Ecto neural progenitor cell (in vitro differentiated cells): ENCODE measurements around the gene GBGT1.
A peak's percentile ranks its signal among the peaks of the same experiment; 100 is the strongest.

ENCODE experiments used
- DNase-seq: peaks from one replicate; pipeline ENCODE4 v3.0.0-alpha.2; 2018; ENCODE audit warnings: low spot score

Gene GBGT1

GRCh38 chr9:133125941-133126696 is 37.6 kb downstream of the GBGT1 start:
- DNase-seq, result no peak

DNA sequence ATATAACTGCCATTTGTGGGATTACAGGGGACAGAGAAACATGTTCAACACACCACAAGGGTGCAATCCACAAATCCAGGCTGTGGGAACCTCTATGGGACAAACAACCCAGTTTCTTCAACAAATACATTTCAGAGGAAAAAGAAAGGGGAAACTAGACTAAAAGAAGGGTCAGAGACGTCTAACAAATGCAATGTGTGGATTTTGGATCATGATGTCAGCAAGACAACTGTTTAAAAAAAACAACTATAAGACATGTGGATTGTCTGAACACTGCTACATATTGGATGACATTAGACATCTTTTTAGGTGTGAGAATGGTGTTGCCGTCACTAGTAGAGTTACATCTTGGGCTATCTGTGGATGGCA is 38.8 kb downstream of the GBGT1 start:
- DNase-seq, result no peak

GRCh38 chr9:133124123-133124906 is 39.4 kb downstream of the GBGT1 start:
- no peak for DNase-seq

GRCh38 chr9:133122935-133123611 is 40.6 kb downstream of the GBGT1 start:
- DNase-seq, result no peak

DNA sequence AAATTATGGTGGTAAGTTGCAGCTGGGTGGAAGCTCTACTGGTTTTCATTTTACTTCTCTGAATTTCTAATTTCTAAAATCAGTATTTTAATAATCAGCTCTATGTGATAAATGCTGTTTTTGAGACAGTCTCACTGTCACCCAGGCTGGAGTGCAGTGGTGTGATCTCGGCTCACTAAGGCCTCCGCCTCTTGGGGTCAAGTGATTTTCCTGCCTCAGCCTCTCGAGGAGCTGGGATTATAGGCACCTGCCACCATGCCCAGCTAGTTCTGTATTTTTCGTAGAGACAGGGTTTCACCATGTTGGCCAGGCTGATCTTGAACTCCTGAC is 41.1 kb downstream of the GBGT1 start:
- no peak for DNase-seq

DNA sequence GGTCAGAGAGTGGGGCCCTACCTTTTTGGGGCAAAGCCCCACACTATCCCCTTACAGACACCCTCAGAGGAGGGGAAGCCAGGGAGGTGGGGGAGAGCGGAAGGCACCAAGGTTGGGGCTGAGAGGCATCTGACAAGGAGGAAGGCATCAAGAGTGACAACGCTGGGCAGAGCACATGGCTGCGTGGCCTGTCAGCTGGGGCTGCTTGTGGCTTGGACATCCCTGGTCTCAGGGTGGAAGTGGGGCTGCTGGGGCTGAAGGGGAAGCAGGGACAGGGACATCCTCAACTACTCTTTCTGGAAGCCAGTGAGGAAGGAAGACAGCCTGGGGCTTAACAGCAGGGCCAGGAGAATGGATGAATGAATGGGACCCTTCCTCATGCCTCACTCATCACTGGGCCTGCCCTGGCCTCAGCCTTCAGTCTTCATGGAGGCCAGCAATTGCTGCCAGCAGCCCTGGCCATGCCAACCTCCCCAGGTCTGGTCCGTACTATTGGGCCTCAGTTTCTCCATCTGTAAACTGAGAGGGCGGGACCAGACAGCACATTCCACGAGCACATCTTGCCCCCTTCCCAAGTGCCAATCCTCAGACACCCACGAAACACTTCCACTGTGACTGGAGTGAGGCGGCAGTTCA is 41.7 kb downstream of the GBGT1 start:
- no peak for DNase-seq

- peak; percentile 92 for DNase-seq
Observed at GRCh38 chr9:133121198-133121914, 42.4 kb downstream of the GBGT1 start, which contains the start of gene RALGDS. TSS of gene RALGDS (minus strand) at chr9:133121240. CDS start at chr9:133121154, 86 bp downstream.

DNA sequence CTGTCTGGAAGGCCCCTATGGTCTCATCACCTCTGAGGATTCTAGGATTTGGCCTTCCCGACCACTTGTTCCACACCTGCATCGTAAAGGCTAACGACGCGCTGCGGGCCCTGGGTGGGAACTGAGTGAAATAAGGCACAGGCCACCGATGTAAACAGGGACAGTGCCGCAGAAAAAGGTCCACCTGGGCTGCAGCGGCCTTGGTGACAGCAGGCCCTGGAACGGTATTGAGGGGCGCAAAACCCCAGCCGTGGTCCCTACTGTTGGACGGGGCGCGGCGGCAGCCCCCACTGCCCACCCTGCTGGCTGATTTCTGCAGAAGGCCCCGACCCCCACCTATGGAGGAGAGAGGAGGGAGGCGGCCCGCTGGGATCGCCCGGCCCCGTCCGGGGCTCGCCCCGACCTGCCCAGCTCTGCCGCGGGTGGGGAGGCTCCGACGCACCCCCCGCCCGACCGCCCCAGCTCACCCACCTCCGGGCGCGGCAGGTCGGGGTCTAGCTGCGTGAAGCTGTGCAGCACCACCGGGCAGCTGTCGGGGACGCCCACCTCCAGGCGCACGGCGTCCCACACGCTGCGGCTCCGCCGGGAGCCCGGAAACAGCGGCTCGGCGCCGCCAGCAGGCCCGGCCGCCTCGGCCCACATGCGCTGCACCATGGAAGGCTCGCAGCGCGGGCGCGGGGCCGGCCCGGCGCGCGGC is 43.1 kb downstream of the GBGT1 start:
- DNase-seq, result no peak

GRCh38 chr9:133119846-133120500 is 43.7 kb downstream of the GBGT1 start:
- DNase-seq, result no peak

DNA sequence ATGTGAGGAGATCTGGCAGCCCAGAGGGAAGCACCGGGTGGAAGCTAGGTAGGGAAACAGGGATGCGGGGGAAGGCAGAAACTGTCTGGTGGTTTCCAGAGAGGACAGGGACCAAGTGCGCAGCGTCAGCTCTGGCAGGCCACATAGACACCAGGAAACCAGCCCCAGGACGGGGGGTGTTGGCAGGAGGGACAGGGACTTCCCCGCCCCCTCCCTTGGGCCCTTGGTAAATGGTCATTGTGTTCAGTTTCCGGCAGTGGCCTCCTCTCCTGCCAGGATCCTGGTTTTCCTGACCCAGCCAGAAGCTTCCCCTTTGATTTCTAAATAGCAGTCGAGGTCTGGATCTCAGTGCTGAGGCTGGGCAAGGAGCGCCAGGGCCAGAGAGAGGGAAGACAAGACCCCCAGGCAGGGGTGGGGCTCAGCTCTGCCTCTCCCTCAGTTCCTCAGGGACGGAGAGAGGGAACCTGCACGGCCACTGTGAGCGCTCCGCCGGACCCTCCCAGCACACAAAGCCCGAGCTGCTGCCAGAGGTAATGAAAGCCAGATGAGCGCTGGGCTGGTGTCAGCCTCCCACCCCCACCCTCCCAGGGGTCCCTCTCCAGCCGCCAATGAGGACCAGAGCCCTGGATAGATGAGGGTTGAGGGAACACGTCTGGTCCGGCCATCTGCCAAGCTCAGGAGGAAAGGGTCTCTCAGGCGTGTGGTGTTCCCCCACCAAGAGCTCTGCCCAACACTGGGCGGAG is 44.4 kb downstream of the GBGT1 start:
- peak; percentile 63 for DNase-seq

DNA sequence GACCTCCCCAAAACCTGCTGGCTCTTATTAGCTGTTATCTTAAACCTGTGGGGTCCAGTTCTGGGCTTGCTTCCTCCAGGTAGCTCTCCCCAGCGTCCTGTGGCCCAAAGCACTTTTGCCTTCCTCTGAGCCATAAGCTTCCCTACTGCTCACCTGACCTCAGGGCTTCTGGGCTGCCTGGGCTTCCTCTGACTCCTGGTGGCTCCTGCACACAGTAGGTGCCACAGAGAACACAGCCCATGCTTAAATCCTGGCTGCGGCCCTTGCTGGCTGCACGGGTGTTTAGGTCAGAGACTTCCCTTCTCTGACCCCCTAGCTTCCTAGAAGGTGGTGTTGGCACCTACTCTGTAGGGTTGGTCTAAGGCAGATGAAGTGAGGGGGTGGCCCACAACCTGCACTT is 45.1 kb downstream of the GBGT1 start:
- no peak for DNase-seq

- DNase-seq, result no peak
Observed at GRCh38 chr9:133118179-133118520, 45.6 kb downstream of the GBGT1 start.

DNA sequence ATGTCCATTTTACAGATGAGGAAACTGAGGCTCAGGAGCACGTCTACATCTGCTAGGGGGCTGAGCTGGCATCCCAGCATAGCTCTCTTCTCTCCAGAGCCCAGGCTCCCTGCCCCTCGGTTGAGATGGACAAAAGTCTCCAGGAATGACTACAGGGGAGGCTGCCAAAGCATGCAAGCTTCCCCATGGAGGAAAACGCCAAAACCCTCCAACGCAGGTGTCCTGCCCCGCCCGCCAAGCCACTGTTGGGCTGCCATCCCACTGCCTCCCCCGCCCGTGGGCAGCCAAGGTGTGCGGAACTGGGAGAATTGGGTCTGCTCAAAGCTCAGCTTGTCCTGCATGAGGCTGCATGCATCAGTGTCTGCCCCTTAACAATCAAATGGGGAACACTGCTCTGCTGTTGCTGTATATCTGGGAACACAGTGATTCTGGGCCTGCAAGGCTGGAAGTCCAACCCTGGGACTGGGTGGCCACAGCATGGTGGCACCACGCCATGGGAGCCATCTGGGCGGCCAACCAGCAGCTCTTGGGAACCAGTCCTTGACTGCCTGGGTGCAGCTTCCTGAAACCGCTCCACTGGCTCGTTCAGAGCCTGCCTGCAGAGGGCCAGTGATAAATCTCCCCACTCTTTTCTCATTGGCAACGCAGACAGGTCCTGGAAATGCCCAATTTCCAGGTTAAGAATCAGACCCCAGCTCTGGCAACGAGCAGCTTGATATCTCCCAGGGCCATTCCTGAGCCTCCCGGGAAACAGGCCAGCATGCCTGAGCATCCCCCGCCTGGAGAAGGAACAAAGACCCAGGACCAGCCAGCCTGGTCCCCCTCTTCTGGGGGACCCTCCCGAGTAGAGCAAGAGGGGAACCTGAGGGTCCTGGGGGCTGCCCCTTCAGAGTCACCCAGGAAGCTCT is 46.2 kb downstream of the GBGT1 start:
- no peak for DNase-seq

DNA sequence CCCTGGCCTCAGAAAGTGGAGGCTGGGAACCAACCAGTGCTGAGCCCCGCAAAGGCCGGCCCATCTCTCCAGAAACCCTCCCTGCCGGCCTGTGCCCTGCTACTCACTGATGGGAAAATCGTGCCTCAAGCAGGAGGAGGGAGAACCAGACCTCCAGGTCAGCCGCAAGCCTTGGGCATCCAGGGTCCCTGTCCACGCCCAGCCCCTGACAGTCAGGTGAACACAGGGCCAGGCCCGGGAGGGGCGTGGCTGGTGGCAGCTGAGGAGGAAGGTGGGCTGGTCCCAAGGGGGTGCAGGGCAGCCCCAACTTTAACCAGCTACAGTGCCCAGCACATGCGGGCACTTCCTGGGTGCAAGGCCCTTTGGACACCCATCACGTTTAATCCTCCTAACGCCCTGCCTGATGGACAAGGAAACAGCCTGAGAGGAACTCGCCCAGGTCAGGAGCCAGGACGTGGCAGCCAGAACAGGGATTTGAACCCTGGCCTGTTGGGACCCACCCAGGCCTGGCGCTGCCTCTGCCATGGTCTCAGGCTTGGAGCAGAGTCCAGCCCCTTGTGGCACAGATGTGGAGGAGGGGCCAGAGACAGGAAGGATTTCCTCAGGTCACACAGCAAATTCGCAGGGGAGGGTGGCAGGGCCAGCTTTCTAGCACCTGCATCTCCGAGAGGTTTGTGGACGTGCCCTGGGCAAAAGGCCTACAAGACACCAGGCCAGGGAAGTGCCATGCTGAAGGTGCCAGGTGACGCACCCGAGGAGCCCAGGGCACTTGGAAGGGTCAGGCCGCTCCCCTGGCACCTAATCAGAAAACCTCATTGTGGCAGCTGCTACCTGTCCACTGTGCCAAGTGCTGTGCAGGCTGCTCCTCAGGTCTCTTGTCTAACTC is 47.1 kb downstream of the GBGT1 start:
- no peak for DNase-seq

DNA sequence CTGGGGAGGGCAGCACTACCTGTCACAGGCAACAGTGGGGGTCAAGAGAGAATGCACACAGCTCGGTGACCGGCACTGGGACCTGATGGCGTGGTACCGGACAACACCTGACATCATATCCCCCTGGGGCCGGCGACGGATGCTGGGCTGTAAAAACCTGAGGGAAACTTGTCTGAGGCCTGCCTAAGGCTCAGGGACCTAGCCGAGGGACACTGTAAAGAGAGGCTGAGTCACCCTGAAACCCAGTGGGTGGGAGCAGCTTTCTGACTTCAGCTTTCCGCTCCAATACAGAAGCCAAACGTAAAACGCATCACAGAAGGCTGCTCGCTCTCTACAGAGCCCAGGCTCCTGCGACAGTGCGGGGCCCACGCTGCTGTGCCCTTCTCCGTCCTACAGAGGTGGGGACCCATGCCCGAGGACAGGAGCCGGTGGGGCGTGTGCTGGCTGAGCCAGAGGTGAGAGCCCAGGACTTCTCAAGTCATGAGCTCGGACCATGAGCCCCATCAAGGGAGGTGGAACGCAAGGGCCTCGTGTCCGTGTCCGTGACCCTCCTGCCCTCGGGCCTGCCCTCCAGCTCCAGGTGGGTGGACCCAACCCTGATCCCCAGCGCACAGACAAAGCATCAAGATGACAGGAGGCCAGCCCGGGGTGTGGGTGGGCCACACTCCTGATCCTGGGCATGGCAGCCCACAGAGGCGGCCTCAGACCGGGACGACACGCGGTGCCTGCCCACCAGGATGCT is 47.9 kb downstream of the GBGT1 start:
- no peak for DNase-seq

GRCh38 chr9:133114886-133115603 is 48.7 kb downstream of the GBGT1 start:
- DNase-seq, result no peak
